GM19043 (cell line): Measurements from ENCODE around the gene MMP14.
A peak's percentile ranks its signal among the peaks of the same experiment; 100 is the strongest.

Source experiments
- ATAC-seq: cut with Tn5 transposase; IDR thresholded peaks from one replicate; pipeline ENCODE4 v1.9.1; 2021; ENCODE audit warnings: low read depth; ENCODE audit not compliant: unreplicated experiment

Gene MMP14

DNA sequence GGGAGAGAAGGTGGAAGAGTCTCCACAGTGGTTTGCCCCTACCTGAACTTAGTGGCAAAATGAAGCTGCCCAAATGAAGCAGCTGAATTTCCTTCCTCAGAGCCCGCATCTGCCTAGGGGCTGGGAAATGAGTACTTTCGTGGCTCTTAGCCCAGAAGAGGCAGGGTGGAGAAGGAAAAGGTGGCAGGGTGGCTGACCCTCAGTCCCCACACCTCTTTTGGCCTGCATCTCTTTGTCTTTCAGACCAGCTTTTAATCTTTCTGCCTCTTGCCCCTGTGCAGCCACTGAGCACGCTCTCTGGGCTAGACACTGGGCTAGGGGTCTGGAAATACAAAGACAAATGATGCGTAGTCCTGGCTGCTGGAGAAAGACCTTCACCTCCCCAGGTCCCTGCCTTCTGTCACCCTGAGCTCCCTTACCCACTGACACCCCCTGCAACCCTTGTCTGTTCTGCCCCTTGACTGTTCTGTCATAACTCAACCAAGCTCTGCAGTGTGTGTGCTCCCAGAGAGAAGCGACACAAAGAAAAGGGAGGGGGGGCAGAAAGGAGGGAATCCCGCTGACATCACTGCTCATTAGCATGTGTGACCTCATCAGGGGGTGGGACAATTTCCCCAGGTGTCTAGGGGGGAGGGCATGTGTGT, 46.3 kb downstream of the MMP14 start:
- no peak for ATAC-seq

DNA sequence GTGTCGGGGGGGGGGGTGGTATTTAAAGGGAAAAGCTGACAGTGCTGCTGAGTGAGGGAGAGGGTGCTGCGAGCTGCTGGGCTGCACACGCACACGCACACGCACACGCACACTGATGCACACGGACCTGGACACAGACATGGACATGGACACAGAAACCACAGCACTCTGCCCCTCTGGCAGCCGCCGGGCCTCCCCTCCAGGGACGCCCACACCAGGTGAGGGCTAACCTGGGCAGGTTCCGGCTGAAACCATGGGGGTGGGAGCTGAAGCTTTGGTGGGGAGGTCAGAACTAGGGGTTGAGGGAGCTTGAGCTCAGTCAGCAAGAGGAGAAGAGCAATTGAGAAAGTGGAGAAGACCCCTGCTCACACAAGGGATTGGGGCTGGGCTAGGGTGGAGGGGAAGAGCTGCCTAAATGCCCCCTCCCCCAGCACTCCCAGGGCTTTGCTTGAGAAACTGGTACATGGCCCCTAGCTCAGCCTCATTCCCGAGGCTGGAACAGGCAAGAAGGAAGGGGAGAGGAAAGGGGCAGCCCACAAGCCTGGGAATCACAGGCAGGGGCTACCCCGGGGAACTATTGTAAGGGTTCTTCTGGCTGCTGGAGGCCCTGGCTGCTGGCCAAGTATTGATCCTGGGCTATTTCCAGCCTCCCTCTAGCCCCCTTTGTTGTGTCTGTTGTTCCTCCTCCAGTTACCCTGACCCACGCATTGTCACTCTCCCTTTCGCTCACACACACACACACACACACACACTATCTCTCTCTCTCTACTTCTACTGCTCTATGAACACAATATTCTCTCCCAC, 47.0 kb downstream of the MMP14 start, which contains the start of gene REM2:
Gene REM2 (plus strand): TSS at position 50 of the 804 bp plus-strand sequence. CDS start 66 bp downstream, at position 116.
- no peak for ATAC-seq

DNA sequence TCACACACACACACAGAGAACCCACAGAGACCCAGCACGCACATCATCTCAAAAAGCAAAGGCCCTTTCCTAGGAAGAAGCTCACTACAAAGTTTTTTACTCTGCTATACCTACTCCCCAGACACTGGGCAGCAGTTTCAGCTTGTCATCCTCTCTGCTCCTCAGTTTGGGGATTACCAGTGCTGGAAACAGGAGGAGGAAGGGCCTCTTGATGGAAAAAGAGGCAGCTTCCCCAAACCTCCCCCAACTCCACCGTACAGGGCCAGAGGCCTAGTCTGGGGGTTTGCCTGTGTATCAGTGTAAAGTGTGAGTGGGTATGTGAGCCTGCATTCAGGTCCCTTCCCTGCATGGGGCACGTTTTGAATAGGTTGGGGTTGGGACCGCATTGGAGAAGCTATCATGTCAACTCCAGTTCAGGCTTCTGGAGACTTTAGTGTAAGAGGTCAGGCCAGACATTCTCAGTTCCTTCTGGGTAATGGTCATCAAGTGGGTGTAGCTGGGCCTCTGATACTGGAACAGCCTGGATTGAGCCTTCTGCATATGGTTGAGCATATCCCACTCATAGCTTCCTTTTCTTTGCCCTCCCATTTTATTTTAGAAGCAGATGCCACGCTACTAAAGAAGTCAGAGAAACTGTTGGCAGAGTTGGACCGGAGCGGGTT, 47.8 kb downstream of the MMP14 start:
- ATAC-seq: no peak

DNA sequence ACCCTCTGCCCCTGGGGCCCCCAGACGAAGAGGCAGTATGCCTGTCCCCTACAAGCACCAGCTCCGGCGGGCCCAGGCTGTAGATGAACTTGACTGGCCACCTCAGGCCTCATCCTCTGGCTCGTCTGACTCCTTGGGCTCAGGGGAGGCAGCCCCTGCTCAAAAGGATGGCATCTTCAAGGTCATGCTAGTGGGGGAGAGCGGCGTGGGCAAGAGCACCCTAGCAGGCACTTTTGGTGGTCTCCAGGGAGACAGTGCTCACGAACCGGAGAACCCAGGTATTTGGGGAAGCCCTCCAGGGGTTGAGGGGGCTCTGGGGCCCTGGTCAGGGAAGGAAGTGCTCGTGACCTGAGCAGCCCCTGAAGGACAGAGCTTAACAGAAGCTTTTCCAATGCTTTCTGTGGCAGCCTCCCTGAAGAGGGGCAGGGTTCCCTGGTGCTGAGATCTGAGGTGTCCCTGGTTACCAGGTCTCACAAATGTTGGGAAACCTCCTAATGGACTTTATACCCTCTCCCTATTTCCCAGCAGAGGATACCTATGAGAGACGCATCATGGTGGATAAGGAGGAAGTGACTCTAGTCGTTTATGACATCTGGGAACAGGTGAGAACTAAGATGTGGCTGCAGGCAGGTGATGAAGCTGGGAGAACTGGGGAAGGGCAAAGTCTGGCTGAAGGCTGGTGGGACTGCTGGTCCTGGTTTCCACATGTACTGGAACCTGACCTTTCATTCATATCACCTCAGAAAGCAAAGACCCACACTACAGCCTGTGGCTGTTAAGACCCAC, 48.5 kb downstream of the MMP14 start:
- no peak for ATAC-seq

- ATAC-seq: no peak
Measured at GRCh38 chr14:22885975-22886374, 49.6 kb downstream of the MMP14 start.

DNA sequence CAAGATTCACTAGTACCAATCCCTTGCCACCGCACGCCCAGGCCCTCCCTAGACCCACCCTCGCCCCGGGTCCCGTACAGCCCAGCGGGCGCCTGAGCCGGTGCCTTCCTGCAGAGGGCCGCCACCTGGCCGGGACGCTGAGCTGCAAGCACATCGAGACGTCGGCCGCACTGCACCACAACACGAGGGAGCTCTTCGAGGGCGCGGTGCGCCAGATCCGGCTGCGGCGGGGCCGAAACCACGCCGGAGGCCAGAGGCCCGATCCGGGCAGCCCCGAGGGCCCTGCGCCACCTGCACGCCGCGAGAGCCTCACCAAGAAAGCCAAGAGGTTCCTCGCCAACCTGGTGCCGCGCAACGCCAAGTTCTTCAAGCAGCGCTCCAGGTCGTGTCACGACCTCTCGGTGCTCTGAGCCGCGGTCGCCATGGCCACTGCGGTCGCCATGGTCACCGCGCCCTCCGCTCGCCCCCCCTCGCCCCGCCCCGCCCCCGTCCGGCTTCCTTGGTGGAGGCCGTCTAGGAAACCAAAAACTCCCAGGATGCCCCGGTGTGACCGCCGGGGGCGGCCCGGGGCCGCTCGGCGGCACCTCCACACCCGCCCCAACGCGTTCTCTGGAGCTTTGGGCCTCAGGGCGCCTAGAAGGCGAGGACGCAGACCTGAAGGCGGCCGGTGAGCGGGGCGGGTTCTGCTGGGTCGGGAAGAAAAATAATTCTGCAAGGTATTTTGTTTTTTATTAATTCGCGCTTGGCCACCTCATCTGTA, 50.3 kb downstream of the MMP14 start:
- peak; percentile 33 for ATAC-seq

- peak; percentile 28 for ATAC-seq
Measured at GRCh38 chr14:22887260-22887989, 51.0 kb downstream of the MMP14 start.

DNA sequence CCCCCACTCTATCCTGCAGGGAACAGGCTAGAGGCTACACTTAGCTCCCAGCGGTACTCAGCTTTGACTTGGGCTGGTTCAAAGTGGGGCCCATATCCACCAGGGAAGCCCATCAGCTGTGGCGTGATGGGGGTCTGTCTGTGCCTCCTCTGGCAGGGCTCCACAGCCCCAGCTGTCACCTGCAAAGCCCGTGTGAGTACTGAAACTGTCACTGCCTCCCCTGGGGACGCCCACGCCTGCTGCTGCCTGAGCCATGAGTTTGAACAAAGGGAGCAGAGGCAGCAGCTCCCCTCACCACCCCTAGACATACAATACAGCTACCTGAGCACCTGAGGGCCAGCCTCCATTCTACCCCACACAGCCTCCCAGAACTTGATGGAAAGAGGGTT, 51.6 kb downstream of the MMP14 start:
- ATAC-seq: peak; percentile 50

DNA sequence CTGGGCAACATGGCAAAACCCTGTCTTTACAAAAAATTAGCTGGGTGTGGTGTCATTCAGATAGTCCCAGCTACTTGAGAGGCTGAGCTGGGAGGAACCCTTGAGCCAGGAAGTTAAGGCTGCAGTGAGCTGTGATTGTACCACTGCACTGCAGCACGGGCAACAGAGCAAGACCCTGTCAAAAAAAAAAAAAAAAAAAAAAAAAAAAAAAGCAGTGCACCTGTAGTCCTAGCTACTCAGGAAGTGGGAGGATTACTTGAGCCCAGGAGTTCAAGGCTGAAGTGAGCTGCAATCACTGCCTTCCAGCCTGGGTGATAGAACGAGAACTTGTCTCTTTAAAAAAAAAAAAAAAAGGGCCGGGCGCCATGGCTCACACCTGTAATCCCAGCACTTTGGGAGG, 52.3 kb downstream of the MMP14 start:
- no peak for ATAC-seq

DNA sequence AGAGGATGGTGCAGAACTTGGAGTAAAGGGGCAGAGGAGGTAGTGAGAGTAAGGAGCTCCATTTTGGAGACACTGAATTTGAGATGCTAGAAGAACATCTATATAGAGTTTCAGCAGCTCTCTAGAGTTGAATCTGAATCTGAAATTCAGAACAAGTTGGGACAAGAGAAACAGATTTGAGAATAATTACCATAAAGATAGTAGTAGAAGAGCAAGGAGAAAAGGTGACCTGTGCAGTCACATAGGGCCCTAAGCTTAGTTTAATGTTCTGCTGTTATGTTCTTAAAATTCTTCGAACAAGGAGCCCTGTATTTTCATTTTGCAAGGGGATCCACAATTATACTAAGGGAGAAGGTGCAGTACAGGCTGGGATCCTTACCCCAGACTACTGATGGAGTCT, 54.0 kb downstream of the MMP14 start:
- ATAC-seq: no peak

DNA sequence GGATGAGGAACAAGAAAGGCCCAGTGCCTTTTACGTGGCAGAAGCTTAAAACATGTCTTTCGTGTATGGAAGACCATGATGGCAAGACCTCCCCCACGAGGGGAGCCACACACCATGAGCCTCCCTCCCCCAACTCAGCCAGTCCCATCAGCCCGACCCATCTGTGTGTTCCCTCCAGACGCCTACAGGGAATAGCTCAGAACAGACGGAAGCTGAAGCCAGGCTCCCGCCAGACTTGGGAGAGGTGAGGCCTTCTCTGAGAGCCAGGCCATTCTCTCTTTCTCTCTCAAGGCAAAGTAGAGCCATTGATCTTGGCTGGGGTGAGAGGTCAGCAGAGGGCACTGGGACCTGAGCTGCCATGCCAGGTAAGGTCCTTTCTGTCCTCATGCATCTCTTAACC, 56.1 kb downstream of the MMP14 start:
- no peak for ATAC-seq

DNA sequence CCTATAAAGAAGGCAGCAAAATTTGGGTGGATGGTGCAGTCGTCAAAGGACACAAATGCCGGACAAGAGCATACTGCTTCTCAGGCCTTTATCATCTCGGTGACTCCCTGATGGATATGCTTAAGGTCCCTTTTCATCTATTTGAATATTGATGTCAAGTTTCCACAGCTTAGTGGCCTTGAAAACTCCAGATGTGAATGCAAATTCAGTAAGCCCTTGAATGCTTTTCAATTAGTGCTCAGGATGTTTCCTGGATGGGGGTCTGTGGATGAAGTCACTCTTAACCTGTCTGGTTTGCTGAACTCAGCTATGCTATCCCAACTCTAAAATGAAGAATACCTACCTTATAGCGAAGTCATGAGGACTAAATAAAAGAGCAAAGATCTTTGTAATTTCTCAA, 57.3 kb downstream of the MMP14 start:
- ATAC-seq: no peak

- ATAC-seq: no peak
Measured at GRCh38 chr14:22895402-22895801, 59.0 kb downstream of the MMP14 start.

DNA sequence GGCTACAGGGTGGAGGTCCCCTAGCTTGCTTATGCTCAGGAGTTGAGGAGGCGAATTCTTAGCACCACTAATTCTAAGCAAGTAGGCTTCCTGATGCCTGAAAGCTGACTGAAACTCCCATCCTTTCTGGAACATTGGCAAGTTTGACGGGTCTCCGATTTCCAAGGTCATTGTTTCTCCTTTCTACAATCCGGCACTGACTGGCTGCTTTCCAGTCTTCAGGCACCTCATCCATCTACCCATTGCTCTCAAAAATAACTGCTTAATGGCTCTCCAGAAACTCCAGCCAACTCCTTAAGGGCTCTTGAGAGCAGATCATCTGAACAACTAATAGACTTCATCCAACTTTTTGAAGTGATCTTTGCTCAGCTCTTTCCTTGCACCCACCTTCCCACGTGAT, 60.0 kb downstream of the MMP14 start:
- ATAC-seq: no peak

GRCh38 chr14:22896760-22897159, 60.4 kb downstream of the MMP14 start:
- ATAC-seq: no peak

DNA sequence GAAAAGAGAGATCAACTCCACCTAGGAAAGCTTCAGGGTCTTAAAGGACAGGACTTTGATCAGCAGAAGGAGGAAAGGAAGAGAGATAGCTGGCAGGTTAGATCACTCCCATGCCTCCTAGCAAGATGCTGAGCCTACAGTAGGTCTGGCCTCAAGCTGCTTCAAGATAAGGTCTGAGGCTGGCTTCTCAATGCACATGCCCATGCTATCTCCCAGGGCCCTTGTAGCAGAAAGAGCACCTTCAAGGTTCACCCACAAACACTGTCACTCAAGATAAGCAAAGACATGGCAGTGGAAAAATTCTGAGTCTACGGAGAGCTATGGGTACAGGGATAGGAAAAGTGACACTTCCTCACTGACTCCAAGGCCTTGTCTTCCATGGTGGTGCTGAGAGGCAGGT, 61.0 kb downstream of the MMP14 start:
- ATAC-seq: no peak
